ENCODE results near the gene JAG1. TPM values are rescaled to one million over a fixed set of nuclear protein-coding genes. Genes with fewer than 3 reads are reported as not detected.

JAG1 gene
- total and polyA plus RNA-seq, 9 of the 15 experiments (the other 6 are each of a cell fraction or from before 2014, with no cell fraction given), result 0.04 to 0.40 (median 0.07) TPM

DNA sequence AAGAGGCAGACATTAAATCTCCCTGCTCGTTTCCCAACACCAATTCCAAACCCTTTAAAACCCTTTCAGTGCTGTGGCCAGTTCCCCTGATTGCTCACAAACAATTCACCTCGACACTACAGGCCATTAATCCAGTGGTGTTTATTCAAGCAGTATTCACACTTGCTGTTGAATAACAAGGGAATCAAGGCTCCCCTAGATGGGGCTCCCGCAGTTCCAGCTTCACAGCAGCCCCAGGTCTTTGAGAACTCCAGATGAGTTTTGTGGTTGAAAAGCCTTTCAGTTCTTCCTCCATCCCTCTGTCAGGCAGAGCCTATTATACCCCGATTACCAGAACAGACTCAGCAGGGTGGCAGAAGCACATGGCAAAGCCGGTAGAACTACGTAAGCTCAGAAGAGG lies 36.2 kb downstream of the JAG1 start:
- no TSS peak for BruUV-seq (replicated peaks)
- Histone ChIP-seq H2AFZ (ENCODE audit: low read depth, low read length) (no peak overlapping the region), H3K9ac (ENCODE audit: insufficient read depth in 1 of 2, low read depth in 2 of 2, low read length in 2 of 2) (no peak overlapping the region), H4K20me1 (replicated peaks; ENCODE audit: control insufficient read depth, insufficient read depth, low read length) (no peaks in the 10 kb centered on the region), H3K27ac (ENCODE audit: extremely low read depth, low read depth, low read length) (no peak overlapping the region), H3K9me1 (ENCODE audit: control insufficient read depth, insufficient read depth, low read length) (no peaks in the 10 kb centered on the region), H3K4me1 (replicated peaks in 1 of 2; ENCODE audit: control insufficient read depth in 2 of 2, insufficient read depth in 2 of 2, low read length in 2 of 2) (no peaks in the 10 kb centered on the region), H3K36me3 (ENCODE audit: control insufficient read depth, insufficient read depth, low read length) (no peaks in the 10 kb centered on the region), H3K4me3 (no peak overlapping the region), H3K27me3 (ENCODE audit: control insufficient read depth in 2 of 2, insufficient read depth in 2 of 2, low read length in 2 of 2) (peaks cover 7 to 36% of the 10 kb centered on the region in 2 experiments; a peak in 4 of 5 replicates), H3K9me3 (replicated peaks; ENCODE audit: control insufficient read depth, insufficient read depth, low read depth, low read length) (no peaks in the 10 kb centered on the region), H3K4me2 (ENCODE audit: insufficient read depth, low read length) (no peak overlapping the region), H3K79me2 (ENCODE audit: control insufficient read depth, insufficient read depth, low read length) (no peaks in the 10 kb centered on the region)
- DNase-seq (ENCODE audit: extremely low read depth in 1 of 4, low spot score in 3 of 4), result no peak
- in situ Hi-C loops (cut with MboI), result no loop called here
- CTCF ChIA-PET (ENCODE audit: low intra/inter-chr PET ratio), result no interaction called here
- FAIRE-seq, result no peak
- ATAC-seq, result no peak
- WGBS (ENCODE audit: insufficient coverage, low coverage, missing lambda C conversion rate), result 47% methylated on average over 5 of the region's 6 CpGs
- POLR2A ChIA-PET, result no interaction called here
- intact Hi-C loops (cut with micrococcal nuclease), result no loop called here
- TF ChIP-seq SMARCE1 (IDR thresholded peaks at IDR 0.05), result no peak
- TF ChIP-seq HMG20B (CRISPR knock-in tag; IDR thresholded peaks at IDR 0.05), result no peak
- no peak for TF ChIP-seq SMAD3 (CRISPR knock-in tag; conservative IDR thresholded peaks at IDR 0.05)
- no peak for TF ChIP-seq FIP1L1 (IDR thresholded peaks at IDR 0.05; ENCODE audit: low read depth, low read length, poor library complexity, severe bottlenecking)
- TF ChIP-seq ZNF174 (CRISPR knock-in tag; IDR thresholded peaks at IDR 0.05), result no peak
- no peak for TF ChIP-seq MYC (IDR thresholded peaks at IDR 0.05; ENCODE audit: low read depth, low read length)
- no peak for TF ChIP-seq MYC (CRISPR knock-in tag; IDR thresholded peaks at IDR 0.05; ENCODE audit: borderline replicate concordance, low read depth)
- no peak for TF ChIP-seq NFIX (CRISPR knock-in tag; IDR thresholded peaks at IDR 0.05; ENCODE audit: low read depth)
- no peak for TF ChIP-seq SAFB2 (IDR thresholded peaks at IDR 0.05; ENCODE audit: borderline replicate concordance, low read depth, low read length, severe bottlenecking)
- TF ChIP-seq ARID4B (CRISPR knock-in tag; IDR thresholded peaks at IDR 0.05), result no peak
- TF ChIP-seq MLX (CRISPR knock-in tag; conservative IDR thresholded peaks at IDR 0.05), result no peak
- no peak for TF ChIP-seq ARID3A (IDR thresholded peaks at IDR 0.05; ENCODE audit: borderline replicate concordance, low read depth, low read length)
- TF ChIP-seq ELF1 (tag; IDR thresholded peaks at IDR 0.05), result no peak
- TF ChIP-seq ZNF134 (CRISPR knock-in tag; conservative IDR thresholded peaks at IDR 0.05), result no peak
- TF ChIP-seq SETDB1 (IDR thresholded peaks at IDR 0.05; ENCODE audit: low read length), result no peak
- TF ChIP-seq ZNF124 (CRISPR knock-in tag; IDR thresholded peaks at IDR 0.05), result no peak
- TF ChIP-seq CEBPB (tag; IDR thresholded peaks at IDR 0.05), result no peak
- TF ChIP-seq RAD51 (IDR thresholded peaks at IDR 0.05; ENCODE audit: borderline replicate concordance, low read depth), result no peak
- TF ChIP-seq ZNF586 (CRISPR knock-in tag; conservative IDR thresholded peaks at IDR 0.05), result no peak

Measured in K562 (cell line).